Activated naive CD4-positive, alpha-beta T cell treated with anti-CD3 and anti-CD28 coated beads, Interleukin-2, amount 50 U/mL, for 24 hours (primary cell): Measurements from ENCODE around the gene SYNGR3.
A peak's percentile ranks its signal among the peaks of the same experiment; 100 is the strongest.

Source experiments
- H3K27ac Mint-ChIP-seq: one replicate; pipeline ENCODE4 v1.8.0; 2021; ENCODE audit warnings: mild to moderate bottlenecking, mixed read lengths
- H3K27me3 Mint-ChIP-seq: one replicate; pipeline ENCODE4 v1.8.0; 2021; ENCODE audit warnings: mixed read lengths
- H3K36me3 Mint-ChIP-seq: one replicate; pipeline ENCODE4 v1.8.0; 2021; ENCODE audit warnings: mixed read lengths
- H3K4me1 Mint-ChIP-seq: one replicate; pipeline ENCODE4 v1.8.0; 2021; ENCODE audit warnings: mixed read lengths
- H3K4me3 Mint-ChIP-seq: one replicate; pipeline ENCODE4 v1.8.0; 2021; ENCODE audit warnings: mild to moderate bottlenecking, mixed read lengths
- H3K9me3 Mint-ChIP-seq: one replicate; pipeline ENCODE4 v1.8.0; 2021; ENCODE audit warnings: mixed read lengths

SYNGR3 gene, protein sequence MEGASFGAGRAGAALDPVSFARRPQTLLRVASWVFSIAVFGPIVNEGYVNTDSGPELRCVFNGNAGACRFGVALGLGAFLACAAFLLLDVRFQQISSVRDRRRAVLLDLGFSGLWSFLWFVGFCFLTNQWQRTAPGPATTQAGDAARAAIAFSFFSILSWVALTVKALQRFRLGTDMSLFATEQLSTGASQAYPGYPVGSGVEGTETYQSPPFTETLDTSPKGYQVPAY

DNA sequence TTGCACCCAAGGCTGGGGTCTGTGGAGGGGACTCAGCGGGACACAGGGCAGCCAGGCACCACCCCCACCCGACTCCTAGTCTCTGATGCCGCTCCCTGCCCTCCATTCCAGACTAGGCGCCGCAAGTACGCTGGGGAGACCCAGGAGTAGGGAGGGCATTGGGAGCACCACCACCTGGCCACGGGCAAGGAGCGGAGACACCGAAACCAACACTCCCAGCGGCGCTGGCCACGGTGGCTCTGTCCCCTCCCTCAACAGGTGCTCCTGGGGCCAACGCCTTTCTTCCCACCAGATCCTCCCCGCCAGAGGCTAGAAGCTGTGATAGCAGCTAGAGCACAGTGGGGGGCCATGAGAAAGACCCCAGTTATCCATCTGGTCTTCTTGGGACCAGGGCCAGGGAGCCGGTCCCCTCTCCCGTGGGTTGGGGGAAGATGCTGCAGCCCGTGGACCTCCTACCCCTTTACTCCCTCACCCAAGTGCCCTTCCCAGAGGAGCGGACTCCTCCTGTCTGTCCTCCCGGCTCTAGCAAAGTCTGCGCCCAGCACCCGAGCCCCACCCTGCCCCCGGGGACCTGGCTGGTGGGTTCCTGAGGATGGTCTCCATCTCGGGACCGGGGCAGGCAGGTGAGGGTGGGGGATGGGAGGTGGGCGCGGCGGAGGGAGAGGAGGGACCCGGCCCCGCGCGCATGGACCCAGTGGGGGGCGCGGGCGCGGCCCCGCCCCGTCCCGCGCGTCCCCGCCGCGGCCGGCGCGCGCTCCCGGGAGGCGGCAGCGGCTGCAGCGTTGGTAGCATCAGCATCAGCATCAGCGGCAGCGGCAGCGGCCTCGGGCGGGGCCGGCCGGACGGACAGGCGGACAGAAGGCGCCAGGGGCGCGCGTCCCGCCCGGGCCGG lies at the start of gene SYNGR3:
Gene SYNGR3, plus strand, starts transcription at position 762 of the 892 bp plus-strand sequence. CDS start 133 bp downstream, outside the sequence.
- Mint-ChIP-seq H3K27me3 (peaks cover 9% of the 10 kb centered on the region), H3K27ac (no peak within 1 kb of the TSS), H3K36me3 (peaks cover 3% of the 10 kb centered on the region), H3K4me1 (peaks cover 29% of the 10 kb centered on the region), H3K9me3 (no peaks in the 10 kb centered on the region), H3K4me3 (peak within 1 kb of the TSS; percentile 77)

DNA sequence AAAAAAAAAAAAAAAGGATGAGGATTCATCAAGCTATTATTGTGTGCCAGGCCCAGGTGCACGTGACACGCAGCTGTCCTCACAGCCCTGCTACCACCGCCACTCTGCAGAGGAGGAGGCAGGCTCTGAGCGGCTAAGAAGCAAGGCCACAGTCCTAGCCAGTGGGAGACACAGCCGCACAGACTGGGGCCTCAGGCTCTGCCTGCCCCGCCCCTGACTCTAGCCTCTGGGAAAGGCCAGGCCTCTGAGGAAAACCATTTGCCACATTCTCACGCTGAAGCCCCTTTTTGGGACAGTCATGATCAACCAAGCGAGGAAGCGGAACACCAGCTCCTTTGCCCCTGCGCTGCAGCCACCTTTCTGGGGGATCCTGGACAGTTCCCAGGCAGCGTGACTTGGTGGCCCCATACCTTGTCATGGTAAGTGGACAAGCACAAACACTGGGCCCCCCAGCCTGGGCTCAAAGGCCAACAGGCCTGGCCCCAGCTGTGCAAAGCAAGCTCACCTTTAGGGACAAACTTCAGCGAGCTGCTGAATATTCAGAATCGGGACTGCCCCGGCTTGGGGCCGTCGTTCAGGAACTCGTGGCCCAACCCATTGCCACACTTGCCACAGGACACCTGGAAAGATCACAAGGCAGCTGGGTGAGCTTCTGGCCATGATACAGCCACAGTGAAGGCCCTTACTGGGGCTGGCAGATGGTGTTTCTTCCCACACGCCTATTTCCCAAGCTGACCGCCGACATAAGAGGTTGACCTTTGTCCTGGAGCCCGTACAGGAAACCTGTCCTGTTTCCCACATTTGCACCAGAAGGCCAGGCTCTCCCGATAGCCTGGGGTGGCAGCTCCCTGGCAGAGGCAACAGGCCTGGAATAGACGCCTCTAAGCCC lies 49.3 kb upstream of the SYNGR3 start:
- no peak overlapping the region for H3K27ac Mint-ChIP-seq
- H3K36me3 Mint-ChIP-seq = peaks cover 2% of the 10 kb centered on the region
- peaks cover 19% of the 10 kb centered on the region for H3K4me1 Mint-ChIP-seq
- H3K4me3 Mint-ChIP-seq = no peak overlapping the region
- no peaks in the 10 kb centered on the region for H3K9me3 Mint-ChIP-seq
- no peaks in the 10 kb centered on the region for H3K27me3 Mint-ChIP-seq

DNA sequence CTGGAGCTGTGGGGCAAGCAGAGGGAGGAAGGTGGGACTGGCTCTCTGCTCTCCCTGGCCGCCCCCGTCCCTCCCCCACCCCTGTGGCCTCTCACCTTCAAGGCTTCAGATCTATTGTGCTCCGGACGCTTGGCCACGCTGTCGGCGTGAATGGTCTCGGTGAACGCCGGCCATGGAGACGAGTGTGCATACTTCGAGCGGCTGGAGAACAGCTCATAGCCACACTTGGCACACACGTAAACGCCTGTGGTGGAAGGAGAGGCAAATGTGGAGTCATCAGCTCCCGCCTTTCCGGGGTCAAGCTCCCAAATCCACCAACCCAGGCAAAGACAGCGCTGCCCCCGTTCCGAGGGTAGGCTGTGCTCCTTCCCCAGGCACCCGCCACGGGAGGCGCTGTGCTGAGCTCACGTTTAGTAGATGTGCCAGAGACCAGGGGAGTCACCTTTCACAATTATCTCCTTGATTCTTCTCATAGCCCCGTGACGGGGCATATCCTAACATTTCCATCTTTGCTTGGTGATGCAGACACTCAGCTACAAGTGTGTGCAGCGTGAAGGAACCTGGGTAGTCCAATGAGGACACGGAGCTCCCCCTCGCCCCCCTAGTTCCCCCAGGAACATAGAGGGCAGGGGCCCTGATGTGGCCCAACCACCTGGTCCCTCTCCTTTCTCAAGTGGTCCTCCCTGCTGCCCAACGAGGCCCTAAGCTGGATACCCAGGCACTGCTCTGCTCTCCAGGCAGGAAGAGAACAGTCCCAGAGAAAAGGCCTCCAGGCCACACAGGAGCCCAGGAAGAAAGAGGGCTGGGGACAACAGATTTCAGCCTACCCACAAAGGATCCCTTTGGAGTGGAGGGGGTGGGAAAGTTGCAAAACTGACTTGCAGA lies 48.4 kb upstream of the SYNGR3 start:
- H3K36me3 Mint-ChIP-seq = peaks cover 2% of the 10 kb centered on the region
- H3K27me3 Mint-ChIP-seq = no peaks in the 10 kb centered on the region
- peaks cover 19% of the 10 kb centered on the region for H3K4me1 Mint-ChIP-seq
- no peak overlapping the region for H3K27ac Mint-ChIP-seq
- H3K4me3 Mint-ChIP-seq = peak overlapping the region; percentile 82
- no peaks in the 10 kb centered on the region for H3K9me3 Mint-ChIP-seq

DNA sequence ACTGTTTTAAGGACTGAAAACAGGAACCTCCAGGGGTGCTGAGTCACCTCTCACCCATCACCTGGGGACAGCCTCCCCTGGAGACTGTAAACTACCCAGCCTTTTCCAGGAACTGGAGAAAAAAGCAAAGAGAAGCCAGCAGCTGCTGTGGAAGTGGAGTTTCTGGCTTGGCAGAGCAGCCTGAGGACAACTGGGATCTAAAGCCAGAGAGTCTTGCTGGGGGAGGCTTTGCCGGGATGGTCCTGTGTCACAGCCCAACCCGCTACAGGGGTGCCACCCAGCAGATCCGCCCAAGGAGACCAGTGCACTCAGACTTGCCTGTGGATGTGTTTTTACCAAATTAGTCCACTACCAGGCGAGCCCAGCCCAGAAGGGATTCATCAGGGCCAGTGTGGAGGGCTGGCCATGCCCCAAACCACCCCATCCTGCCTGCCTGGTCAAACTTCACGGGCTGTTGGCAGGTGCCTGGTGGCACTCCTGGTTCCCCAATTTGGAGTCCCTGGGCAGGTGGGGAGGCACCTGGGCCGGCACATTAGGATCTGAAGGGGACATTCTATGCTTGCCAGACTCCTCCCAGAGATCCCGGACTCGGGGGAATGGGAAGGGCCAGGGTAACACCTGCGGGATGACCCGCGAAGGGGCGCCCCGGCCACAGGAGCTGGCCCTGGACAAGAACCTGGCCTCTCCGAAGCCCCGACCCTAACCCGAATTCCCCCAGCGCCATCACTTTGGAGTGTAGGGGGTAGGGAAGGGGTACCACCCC lies 47.5 kb upstream of the SYNGR3 start:
- Mint-ChIP-seq H3K9me3 (no peaks in the 10 kb centered on the region), H3K4me1 (peaks cover 19% of the 10 kb centered on the region), H3K36me3 (peaks cover 2% of the 10 kb centered on the region), H3K4me3 (peak overlapping the region; percentile 82), H3K27me3 (no peaks in the 10 kb centered on the region), H3K27ac (no peak overlapping the region)

DNA sequence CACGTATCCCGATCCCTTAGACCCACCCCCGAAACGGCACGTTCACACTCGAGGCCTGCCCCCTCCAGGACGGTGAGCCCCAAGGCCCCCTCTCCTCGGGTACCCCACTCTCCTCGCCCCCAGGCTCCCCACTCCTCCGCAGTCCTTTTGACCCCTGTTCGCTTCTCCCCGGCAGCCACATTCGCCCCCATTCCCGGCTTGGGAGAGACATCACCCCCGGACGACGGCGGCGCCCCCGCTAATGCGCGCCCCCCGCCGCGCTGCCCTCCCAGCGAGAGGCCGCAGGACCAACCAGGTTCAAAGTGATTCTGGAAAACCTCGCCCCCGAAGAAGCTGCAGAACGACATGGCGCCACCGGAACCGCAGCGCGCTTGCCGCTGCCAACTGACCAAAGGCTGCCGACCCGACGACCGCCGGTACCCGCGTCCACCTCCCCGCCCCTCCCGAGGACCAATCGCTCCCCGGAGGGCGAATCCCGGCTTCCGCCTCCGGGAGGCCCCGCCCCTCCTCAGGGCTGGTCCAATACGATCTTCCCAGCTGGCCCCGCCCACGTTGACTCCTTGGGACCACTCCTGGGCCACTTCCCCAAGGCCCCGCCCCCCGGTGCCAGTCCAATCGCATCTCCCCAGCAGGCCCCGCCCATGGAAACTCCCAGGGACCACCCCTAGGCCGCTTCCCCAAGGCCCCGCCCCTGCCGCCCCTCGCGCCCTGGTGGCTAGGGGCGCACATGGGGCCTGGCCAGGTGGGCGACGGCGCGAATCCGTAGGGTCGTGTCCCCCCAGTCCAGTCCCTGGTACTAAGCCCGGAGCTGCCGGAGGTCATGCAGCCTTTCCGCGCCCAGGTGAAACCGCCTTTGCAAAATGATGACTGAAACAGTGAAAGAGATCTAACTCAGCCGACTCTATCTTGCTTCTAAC lies 46.7 kb upstream of the SYNGR3 start, which contains the start of gene MSRB1:
Gene MSRB1, minus strand, starts transcription at position 390 of the 917 bp plus-strand sequence. Its CDS starts 43 bp downstream, at position 347.
- H3K9me3 Mint-ChIP-seq = no peaks in the 10 kb centered on the region
- peaks cover 2% of the 10 kb centered on the region for H3K36me3 Mint-ChIP-seq
- H3K4me1 Mint-ChIP-seq = peaks cover 19% of the 10 kb centered on the region
- H3K27me3 Mint-ChIP-seq = no peaks in the 10 kb centered on the region
- H3K4me3 Mint-ChIP-seq = peak within 1 kb of the TSS; percentile 82
- H3K27ac Mint-ChIP-seq = peak within 1 kb of the TSS; percentile 38

DNA sequence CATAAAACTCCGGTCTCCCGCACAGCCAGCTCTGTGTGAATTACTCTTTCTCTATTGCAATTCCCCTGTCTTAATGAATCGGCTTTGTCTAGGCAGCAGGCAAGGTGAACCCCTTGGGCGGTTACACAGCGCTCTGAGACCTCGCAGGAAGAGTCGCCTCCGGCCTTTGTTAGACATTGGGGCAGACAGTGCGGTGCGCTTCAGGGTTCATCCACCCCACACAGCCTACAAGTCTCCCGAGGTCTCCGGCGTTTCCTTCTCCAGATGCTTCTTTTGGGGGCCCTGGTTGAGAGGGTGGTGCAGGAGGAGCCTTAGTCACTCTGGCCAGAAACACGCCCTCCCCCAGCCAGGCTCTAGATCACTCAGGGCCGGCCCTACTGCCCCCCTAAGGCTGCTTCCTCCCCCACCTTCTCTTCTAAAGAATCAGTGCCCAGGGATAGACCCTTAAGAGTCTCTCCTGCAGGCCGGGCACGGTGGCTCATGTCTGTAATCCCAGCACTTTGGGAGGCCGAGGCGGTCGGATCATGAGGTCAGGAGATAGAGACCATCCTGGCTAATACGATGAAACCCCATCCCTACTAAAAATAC lies 45.1 kb upstream of the SYNGR3 start:
- no peak overlapping the region for H3K27ac Mint-ChIP-seq
- H3K4me1 Mint-ChIP-seq = peaks cover 19% of the 10 kb centered on the region
- peak overlapping the region; percentile 82 for H3K4me3 Mint-ChIP-seq
- H3K9me3 Mint-ChIP-seq = no peaks in the 10 kb centered on the region
- no peaks in the 10 kb centered on the region for H3K36me3 Mint-ChIP-seq
- H3K27me3 Mint-ChIP-seq = no peaks in the 10 kb centered on the region

DNA sequence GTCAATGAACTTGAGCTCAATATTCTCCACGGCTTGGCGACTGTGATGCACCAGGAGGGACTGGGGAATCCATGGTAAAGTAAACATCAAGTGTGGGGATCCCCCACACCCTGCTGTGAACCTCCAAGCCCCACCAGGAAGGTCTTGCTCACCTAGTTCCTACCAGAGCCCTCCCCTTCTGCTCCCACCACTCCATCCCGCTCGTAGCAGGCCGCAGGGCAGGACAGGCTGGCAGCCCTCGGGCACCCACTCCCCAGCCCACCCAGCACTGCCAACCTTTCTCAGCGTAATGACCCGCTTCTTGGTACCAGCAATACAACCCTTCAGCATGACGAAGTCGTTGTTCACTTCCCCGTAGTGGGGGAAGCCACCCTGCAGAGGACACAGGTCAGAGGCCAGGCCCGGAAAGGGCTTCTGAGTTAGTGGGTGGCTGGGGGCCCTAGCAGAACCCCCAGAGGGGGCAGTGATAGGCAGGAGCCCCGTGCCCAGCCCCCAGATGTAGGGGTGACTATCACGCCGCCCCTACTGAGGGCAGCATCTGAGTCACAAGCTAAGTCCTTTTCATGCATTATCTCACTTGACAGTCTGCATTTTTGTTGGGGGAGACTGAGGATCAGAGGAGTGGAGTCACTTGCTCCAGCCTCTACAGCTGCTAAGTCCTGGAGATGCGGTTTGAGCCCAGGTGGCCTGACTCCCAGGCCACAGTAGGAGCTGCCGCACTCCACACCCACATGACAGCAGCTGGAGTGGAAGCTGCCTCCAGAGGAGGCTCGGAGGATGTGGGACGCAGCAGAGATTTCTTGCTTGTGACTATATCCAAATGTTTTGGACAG lies 44.0 kb upstream of the SYNGR3 start:
- Mint-ChIP-seq H3K27ac (no peak overlapping the region), H3K36me3 (no peaks in the 10 kb centered on the region), H3K4me1 (peaks cover 19% of the 10 kb centered on the region), H3K9me3 (no peaks in the 10 kb centered on the region), H3K27me3 (no peaks in the 10 kb centered on the region), H3K4me3 (no peak overlapping the region)

DNA sequence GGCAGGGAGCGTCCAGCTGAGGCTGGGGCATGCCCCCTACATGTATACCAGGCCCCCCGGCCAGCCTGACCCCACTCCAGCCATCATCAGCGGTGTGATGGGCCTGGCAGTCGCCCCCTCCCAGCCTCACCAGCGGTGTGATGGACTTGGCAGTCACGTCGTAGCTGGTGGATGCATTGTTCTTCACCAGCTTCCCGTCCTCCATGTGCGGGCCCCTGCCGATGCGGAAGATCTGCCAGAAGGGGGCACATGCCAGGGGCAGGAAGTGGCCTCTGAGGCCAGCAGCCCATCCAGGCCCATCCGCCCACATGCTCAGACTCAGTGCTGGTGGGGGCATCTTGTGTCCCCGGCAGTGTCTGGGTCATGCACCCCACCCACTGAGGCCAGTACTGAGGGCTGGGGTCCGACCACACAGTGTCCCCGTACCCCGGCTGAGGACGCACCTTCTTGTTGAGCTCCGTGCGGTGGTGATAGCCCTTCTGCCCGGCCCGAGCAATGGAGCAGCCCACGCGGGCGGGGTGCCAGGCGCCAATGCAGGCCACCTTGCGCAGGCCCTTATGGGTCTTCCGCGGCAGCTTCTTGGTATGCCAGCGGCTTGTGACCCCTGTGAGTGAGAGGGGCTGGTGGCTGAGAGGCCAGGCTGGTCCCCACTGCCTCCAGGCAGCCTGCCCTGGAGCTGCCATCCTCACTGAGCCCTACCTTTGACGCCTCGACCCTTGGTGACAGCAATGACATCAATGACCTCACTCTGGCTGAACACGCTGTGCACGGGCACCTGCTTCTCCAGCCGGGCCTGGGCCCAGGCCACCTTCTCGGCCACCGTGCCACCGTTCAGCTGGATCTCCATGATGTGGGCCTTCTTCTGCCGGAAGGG lies 43.0 kb upstream of the SYNGR3 start:
- Mint-ChIP-seq H3K9me3 (no peaks in the 10 kb centered on the region), H3K27me3 (no peaks in the 10 kb centered on the region), H3K4me1 (peaks cover 15% of the 10 kb centered on the region), H3K27ac (no peak overlapping the region), H3K4me3 (no peak overlapping the region), H3K36me3 (no peaks in the 10 kb centered on the region)

DNA sequence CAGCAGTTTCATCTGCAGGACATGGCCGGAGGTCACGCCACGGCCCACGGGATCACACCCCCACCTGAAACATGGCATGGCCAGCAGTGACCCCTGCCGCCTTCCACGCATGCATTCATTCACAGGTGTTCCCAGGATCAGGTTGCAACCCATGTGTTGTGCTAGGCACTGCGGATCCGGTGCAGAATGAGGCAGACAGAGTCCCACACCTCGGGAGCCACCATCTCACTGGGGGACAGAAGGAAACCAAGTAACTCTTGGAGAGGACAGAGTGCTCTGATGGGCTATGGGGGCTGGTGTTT lies 42.5 kb upstream of the SYNGR3 start:
- peaks cover 10% of the 10 kb centered on the region for H3K4me1 Mint-ChIP-seq
- H3K9me3 Mint-ChIP-seq = no peaks in the 10 kb centered on the region
- H3K27me3 Mint-ChIP-seq = no peaks in the 10 kb centered on the region
- H3K4me3 Mint-ChIP-seq = no peak overlapping the region
- no peaks in the 10 kb centered on the region for H3K36me3 Mint-ChIP-seq
- H3K27ac Mint-ChIP-seq = no peak overlapping the region

DNA sequence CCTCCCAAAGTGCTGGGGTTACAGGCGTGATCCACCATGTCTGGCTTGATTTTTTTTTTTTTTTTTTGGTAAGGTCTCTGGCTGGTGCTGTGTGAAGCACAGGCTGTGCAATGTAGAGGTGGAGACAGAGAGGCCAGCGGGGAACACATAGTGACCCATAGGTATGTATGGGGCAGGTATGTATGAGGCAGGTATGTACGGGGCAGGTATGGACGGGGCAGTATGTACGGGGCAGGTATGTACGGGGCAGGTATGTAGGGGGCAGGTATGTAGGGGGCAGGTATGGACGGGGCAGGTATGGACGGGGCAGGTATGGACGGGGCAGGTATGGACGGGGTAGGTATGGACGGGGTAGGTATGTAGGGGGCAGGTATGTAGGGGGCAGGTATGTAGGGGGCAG lies 40.3 kb upstream of the SYNGR3 start:
- Mint-ChIP-seq H3K36me3 (no peaks in the 10 kb centered on the region), H3K9me3 (no peaks in the 10 kb centered on the region), H3K27me3 (no peaks in the 10 kb centered on the region), H3K4me3 (no peak overlapping the region), H3K4me1 (peaks cover 1% of the 10 kb centered on the region), H3K27ac (no peak overlapping the region)

DNA sequence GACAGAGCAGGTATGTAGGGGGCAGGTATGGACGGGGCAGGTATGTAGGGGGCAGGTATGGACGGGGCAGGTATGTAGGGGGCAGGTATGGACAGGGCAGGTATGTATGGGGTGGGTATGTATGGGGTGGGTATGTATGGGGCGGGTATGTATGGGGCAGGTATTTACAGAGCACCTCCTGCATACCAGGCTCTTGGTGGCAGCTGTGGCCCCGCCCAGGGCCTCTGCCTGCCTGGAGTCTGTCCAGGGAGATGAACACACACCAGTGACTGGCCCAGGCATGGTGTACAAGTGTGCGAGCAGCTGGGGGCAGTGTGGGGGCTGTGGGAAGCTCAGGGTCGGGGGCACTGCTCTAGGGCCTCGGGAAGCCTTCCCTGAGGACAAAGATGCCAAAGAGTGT lies 39.7 kb upstream of the SYNGR3 start:
- Mint-ChIP-seq H3K27me3 (no peaks in the 10 kb centered on the region), H3K27ac (no peak overlapping the region), H3K4me1 (no peaks in the 10 kb centered on the region), H3K9me3 (no peaks in the 10 kb centered on the region), H3K4me3 (no peak overlapping the region), H3K36me3 (no peaks in the 10 kb centered on the region)

DNA sequence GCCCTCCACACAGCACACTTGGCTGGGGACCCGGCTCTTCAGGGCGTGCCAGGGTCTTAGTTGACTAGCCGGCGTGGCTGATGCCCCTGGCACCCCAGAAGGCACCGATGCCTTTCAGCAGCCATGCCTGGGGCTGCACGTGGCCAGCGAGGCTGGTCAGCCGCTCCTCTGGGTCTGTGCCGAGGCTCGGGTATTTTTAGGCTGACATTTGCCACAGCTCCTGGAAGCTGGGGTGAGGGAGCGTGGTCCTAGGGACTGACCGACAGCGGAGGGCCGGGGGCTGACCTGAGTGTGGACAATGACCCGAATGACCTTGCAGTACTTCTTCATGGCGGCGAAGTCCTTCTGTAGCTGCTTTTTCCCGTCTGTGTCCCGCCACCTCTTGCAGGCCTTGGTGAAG lies 39.2 kb upstream of the SYNGR3 start:
- Mint-ChIP-seq H3K36me3 (no peaks in the 10 kb centered on the region), H3K4me3 (no peak overlapping the region), H3K9me3 (no peaks in the 10 kb centered on the region), H3K27me3 (no peaks in the 10 kb centered on the region), H3K4me1 (no peaks in the 10 kb centered on the region), H3K27ac (no peak overlapping the region)
